Psoas muscle (tissue), 8 donors: Measurements from ENCODE around the gene IL16. TPM values are rescaled to one million over a fixed set of nuclear protein-coding genes. Genes with fewer than 3 reads are reported as not detected.

ENCODE experiments used
- ATAC-seq, 4 donors: fragments of 200-7000 bp; cut with Tn5 transposase; one replicate each; pipeline ENCODE4 v1.9.1; 2020; ENCODE audit warnings: moderate library complexity in 3 of 4, mild to moderate bottlenecking in 2 of 4
- DNase-seq, 2 donors: peaks; one replicate each; pipeline ENCODE4 v3.0.0-alpha.2; 2020
- H3K27ac ChIP-seq: fragments of 200-600 bp; one replicate; pipeline ENCODE4 v1.8.0; 2022
- H3K27me3 ChIP-seq, 3 donors: fragments of 200-600 bp in 1 of 3; one replicate each; pipeline versions ENCODE4 v1.6.1 to v1.8.0; 2013 to 2022; ENCODE audit warnings: low read length in 2 of 3, mild to moderate bottlenecking in 2 of 3, moderate library complexity in 1 of 3; ENCODE audit not compliant: insufficient read depth in 3 of 3
- H3K36me3 ChIP-seq, 2 donors: fragments of 200-600 bp in 1 of 2; one replicate each; pipeline versions ENCODE4 v1.6.1 to v1.8.0; 2013 to 2022; ENCODE audit warnings: low read depth in 1 of 2, mild to moderate bottlenecking in 1 of 2, moderate library complexity in 1 of 2; ENCODE audit not compliant: insufficient read depth in 1 of 2
- H3K4me1 ChIP-seq: fragments of 200-600 bp; one replicate; pipeline ENCODE4 v1.8.0; 2022
- H3K4me3 ChIP-seq: fragments of 200-600 bp; one replicate; pipeline ENCODE4 v1.8.0; 2022; ENCODE audit warnings: mild to moderate bottlenecking
- H3K9me3 ChIP-seq: fragments of 200-600 bp; one replicate; pipeline ENCODE4 v1.8.0; 2022
- CTCF ChIP-seq: fragments of 200-600 bp; IDR thresholded peaks from one replicate; pipeline ENCODE4 v1.8.0; 2022; ENCODE audit warnings: antibody characterized with exemption
- WGBS, 3 donors: extraction: QIAGEN DNeasy Blood & Tissue Kit; methylation state at CpG; one replicate each; pipeline versions ENCODE4 v1.1.6 to v1.1.7; 2013; 5-methylcytosine and 5-hydroxymethylcytosine counted together
- intact Hi-C, 2 donors: fragments of 100-400 bp; cut with DNase I; formaldehyde crosslinking; loops; one replicate each; pipeline versions ENCODE4 v1.11.0 to v1.14.2; 2022
- polyA plus RNA-seq, 3 donors: library from polyadenylated mRNA; stranded (reverse); fragments of 200-250 nt; gene quantifications; one replicate each; pipeline ENCODE4 v1.2.3, GENCODE V29; 2013
- total RNA-seq, 4 donors: library from RNA; stranded (reverse); fragmentation: NEBNext Ultra II Directional in 2 of 4; extraction: Animal tissue kit (Norgen Biotek cat#: 25700) in 2 of 4; gene quantifications; one replicate each; pipeline versions ENCODE4 v1.2.1 to v1.2.4, GENCODE V29; 2021 to 2023
- donor health status: healthy with polysubstance abuse.
- donor health status: DM: no; HTN: no; CAD: no; lungs with moderate emphysema.
- donor health status: Bipolar disorder and iron deficiency.
- donor health status: healthy.
- donor health status: DM: yes; HTN: yes; CAD: no.
- donor health status: DM: no; HTN: no; CAD: no.
- donor health status: DM: no; HTN: no; CAD: no.
- donor health status: DM: yes; HTN: yes; CAD: no.

IL16 gene
- total and polyA plus RNA-seq, 7 donors: 1.2 to 5.3 (median 2.4) TPM

DNA sequence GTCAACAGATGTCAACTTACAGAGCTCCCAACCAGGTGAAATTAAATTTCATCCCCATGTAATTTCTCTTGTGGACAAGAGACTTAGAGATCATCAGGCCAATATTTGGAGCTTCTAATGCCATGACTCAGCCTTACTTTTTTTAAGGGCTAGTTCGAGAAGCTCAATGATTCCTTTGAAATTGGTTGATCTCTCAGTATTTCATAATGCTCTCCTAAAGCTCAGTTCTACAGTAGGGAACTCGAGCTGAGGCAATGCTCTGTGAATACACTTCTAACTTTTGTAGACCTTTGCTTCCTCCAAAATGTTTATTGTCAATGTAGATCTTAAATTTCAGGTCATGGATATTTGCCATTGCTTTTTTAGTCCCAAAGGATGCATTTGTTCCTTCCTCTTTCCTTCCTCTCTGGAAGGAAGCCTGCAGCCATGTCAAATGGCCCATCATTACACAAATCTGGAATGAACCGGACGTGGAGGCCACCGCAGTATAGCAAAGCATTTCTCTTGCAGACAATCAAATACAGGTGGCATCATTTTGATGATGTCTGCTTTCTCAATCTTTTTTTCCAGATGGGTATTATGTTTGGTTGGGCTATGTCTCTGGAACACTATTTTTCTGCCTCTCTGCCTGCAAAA lies 98.9 kb downstream of the IL16 start:
- no peak for TF ChIP-seq CTCF
- Histone ChIP-seq H3K27ac (no peak overlapping the region), H3K4me1 (no peaks in the 10 kb centered on the region), H3K36me3 (no peaks in the 10 kb centered on the region), H3K27me3 (no peaks in the 10 kb centered on the region), H3K4me3 (no peak overlapping the region), H3K9me3 (no peaks in the 10 kb centered on the region)
- DNase-seq (no peak), ATAC-seq (no peak)
- WGBS, 3 donors: 44 to 52% (median 45%) methylated on average over 5 of the region's 5 CpGs
- intact Hi-C loops: no loop called here

- TF ChIP-seq CTCF: no peak
- Histone ChIP-seq H3K27me3 (no peaks in the 10 kb centered on the region), H3K4me1 (no peaks in the 10 kb centered on the region), H3K27ac (peak overlapping the region; percentile 18), H3K4me3 (no peak overlapping the region), H3K36me3 (no peaks in the 10 kb centered on the region), H3K9me3 (no peaks in the 10 kb centered on the region)
- ATAC-seq: no peak
- 74 to 85% (median 77%) methylated on average over 2 of the region's 2 CpGs for WGBS, 3 donors
- no peak for DNase-seq
- intact Hi-C loops: no loop called here
Observed at GRCh38 chr15:81296186-81296585, 99.5 kb downstream of the IL16 start.

GRCh38 chr15:81296673-81297072 lies 100.0 kb downstream of the IL16 start:
- Histone ChIP-seq H3K9me3 (no peaks in the 10 kb centered on the region), H3K4me3 (peak overlapping the region; percentile 49), H3K4me1 (no peaks in the 10 kb centered on the region), H3K27ac (peak overlapping the region; percentile 60), H3K27me3 (no peaks in the 10 kb centered on the region), H3K36me3 (no peaks in the 10 kb centered on the region)
- TF ChIP-seq CTCF: no peak
- 57 to 68% (median 63%) methylated on average over 11 of the region's 11 CpGs for WGBS, 3 donors
- ATAC-seq: peak; percentile 26 to 60 (median 37)
- peak in 1 of 2 donors; percentile 62 for DNase-seq
- intact Hi-C loops: no loop called here

GRCh38 chr15:81297147-81297572 lies 100.5 kb downstream of the IL16 start:
- Histone ChIP-seq H3K27me3 (no peaks in the 10 kb centered on the region), H3K36me3 (no peaks in the 10 kb centered on the region), H3K4me3 (peak overlapping the region; percentile 49), H3K27ac (peak overlapping the region; percentile 60), H3K9me3 (no peaks in the 10 kb centered on the region), H3K4me1 (no peaks in the 10 kb centered on the region)
- ATAC-seq: peak in 3 of 4 donors; percentile 27 to 61 (median 42)
- intact Hi-C loops: no loop called here
- no peak for TF ChIP-seq CTCF
- WGBS, 3 donors: 35 to 43% (median 43%) methylated on average over 3 of the region's 3 CpGs
- no peak for DNase-seq
